22Rv1 (cell line): Measurements from ENCODE around the gene SPATC1L.

ENCODE experiments used
- ZFX ChIP-seq: fragments of 450-650 bp; IDR thresholded peaks from 2 replicates; pipeline ENCODE4 v1.6.1; 2017; ENCODE audit warnings: antibody characterized with exemption, borderline replicate concordance
- TF ChIP-seq, protein P1 (sequence below): fragments of 450-650 bp; IDR thresholded peaks from 2 replicates; pipeline ENCODE4 v1.5.1; 2017; ENCODE audit warnings: mild to moderate bottlenecking

DNA sequence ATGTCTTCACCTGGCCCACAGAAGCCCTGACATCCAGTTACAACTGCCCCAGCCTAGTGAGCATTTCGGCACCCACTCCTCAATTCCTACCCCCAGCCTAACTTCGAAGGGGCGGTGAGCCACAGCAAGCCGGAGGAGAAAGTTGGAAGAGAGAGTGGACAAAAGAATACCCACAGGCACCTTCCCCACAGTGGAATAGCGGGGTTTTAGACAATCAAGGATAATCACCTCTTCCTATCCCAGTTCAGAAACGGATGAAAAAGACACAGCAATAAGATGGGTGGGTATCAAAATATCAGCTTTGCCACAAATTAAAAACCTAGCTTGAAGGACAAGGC, 45.6 kb upstream of the SPATC1L start:
- TF ChIP-seq, protein P1, sequence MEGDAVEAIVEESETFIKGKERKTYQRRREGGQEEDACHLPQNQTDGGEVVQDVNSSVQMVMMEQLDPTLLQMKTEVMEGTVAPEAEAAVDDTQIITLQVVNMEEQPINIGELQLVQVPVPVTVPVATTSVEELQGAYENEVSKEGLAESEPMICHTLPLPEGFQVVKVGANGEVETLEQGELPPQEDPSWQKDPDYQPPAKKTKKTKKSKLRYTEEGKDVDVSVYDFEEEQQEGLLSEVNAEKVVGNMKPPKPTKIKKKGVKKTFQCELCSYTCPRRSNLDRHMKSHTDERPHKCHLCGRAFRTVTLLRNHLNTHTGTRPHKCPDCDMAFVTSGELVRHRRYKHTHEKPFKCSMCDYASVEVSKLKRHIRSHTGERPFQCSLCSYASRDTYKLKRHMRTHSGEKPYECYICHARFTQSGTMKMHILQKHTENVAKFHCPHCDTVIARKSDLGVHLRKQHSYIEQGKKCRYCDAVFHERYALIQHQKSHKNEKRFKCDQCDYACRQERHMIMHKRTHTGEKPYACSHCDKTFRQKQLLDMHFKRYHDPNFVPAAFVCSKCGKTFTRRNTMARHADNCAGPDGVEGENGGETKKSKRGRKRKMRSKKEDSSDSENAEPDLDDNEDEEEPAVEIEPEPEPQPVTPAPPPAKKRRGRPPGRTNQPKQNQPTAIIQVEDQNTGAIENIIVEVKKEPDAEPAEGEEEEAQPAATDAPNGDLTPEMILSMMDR, result no peak
- TF ChIP-seq ZFX, result no peak
